HG03457 (cell line): ENCODE measurements around the gene MUC13.

Experiments
- ATAC-seq: cut with Tn5 transposase; IDR thresholded peaks from one replicate; pipeline ENCODE4 v1.9.1; 2021; ENCODE audit warnings: moderate number of reproducible peaks; ENCODE audit not compliant: unreplicated experiment

MUC13 gene

GRCh38 chr3:124951511-124952281 is 17.1 kb upstream of the MUC13 start:
- no peak for ATAC-seq

- no peak for ATAC-seq
Observed at GRCh38 chr3:124950026-124950425, 15.5 kb upstream of the MUC13 start.

GRCh38 chr3:124942613-124943012 is 8.1 kb upstream of the MUC13 start:
- no peak for ATAC-seq

- no peak for ATAC-seq
Observed at GRCh38 chr3:124941771-124942170, 7.2 kb upstream of the MUC13 start.

GRCh38 chr3:124939661-124940060 is 5.1 kb upstream of the MUC13 start:
- no peak for ATAC-seq

GRCh38 chr3:124938896-124939295 is 4.3 kb upstream of the MUC13 start:
- ATAC-seq = no peak

- ATAC-seq = no peak
Observed at GRCh38 chr3:124937049-124937448, 2.5 kb upstream of the MUC13 start.

- no peak for ATAC-seq
Observed at GRCh38 chr3:124935794-124936542, 1.4 kb upstream of the MUC13 start.

- no peak for ATAC-seq
Observed at GRCh38 chr3:124935264-124935663, 713 bp upstream of the MUC13 start.

GRCh38 chr3:124928333-124929202 is 6.0 kb downstream of the MUC13 start:
- ATAC-seq = no peak

GRCh38 chr3:124927574-124928045 is 6.9 kb downstream of the MUC13 start:
- ATAC-seq = no peak

- no peak for ATAC-seq
Observed at GRCh38 chr3:124926426-124927101, 8.0 kb downstream of the MUC13 start.

- no peak for ATAC-seq
Observed at GRCh38 chr3:124924741-124925140, 9.8 kb downstream of the MUC13 start.

- ATAC-seq = no peak
Observed at GRCh38 chr3:124923833-124924232, 10.7 kb downstream of the MUC13 start.

GRCh38 chr3:124920718-124921117 is 13.8 kb downstream of the MUC13 start:
- ATAC-seq = no peak

- no peak for ATAC-seq
Observed at GRCh38 chr3:124919756-124920155, 14.8 kb downstream of the MUC13 start.

GRCh38 chr3:124918524-124918923 is 16.0 kb downstream of the MUC13 start:
- ATAC-seq = no peak

- ATAC-seq = no peak
Observed at GRCh38 chr3:124916837-124917409, 17.6 kb downstream of the MUC13 start.

- no peak for ATAC-seq
Observed at GRCh38 chr3:124915254-124915653, 19.3 kb downstream of the MUC13 start.

GRCh38 chr3:124907957-124908356 is 26.6 kb downstream of the MUC13 start:
- ATAC-seq = no peak
